HepG2 (cell line): ENCODE results near the gene RPTOR. TPM values are rescaled to one million over a fixed set of nuclear protein-coding genes. Genes with fewer than 3 reads are reported as not detected.

Experiments used
- ARID3A ChIP-seq: IDR thresholded peaks from 2 replicates; pipeline ENCODE4 v1.6.1; 2012; ENCODE audit warnings: low read depth, low read length, improper control_type of control experiment
- ATF2 ChIP-seq: sonication (generic); formaldehyde crosslinking; IDR thresholded peaks from 2 replicates; pipeline ENCODE4 v1.4.0; 2020; ENCODE audit warnings: missing genetic modification reagents
- CTCF ChIP-seq: sonication (generic); formaldehyde crosslinking; IDR thresholded peaks from 2 replicates; pipeline ENCODE4 v1.5.0; 2020; ENCODE audit warnings: mild to moderate bottlenecking, missing genetic modification reagents, moderate library complexity
- DNMT3B ChIP-seq: conservative IDR thresholded peaks from 2 replicates; pipeline ENCODE4 v1.6.1; 2016; ENCODE audit warnings: missing biosample characterization, control low read depth
- HOXD1 ChIP-seq: sonication (generic); formaldehyde crosslinking; IDR thresholded peaks from 2 replicates; pipeline ENCODE4 v1.5.0; 2020; ENCODE audit warnings: missing genetic modification reagents
- MXD1 ChIP-seq: sonication (generic); formaldehyde crosslinking; IDR thresholded peaks from 2 replicates; pipeline ENCODE4 v1.4.0; 2020; ENCODE audit warnings: mild to moderate bottlenecking, missing genetic modification reagents
- THAP9 ChIP-seq: sonication (generic); formaldehyde crosslinking; IDR thresholded peaks from 2 replicates; pipeline ENCODE4; 2020; ENCODE audit warnings: missing genetic modification reagents, mild to moderate bottlenecking, borderline replicate concordance
- ZBTB1 ChIP-seq: sonication (generic); formaldehyde crosslinking; IDR thresholded peaks from 2 replicates; pipeline ENCODE4 v1.4.0; 2020; ENCODE audit warnings: missing genetic modification reagents, borderline replicate concordance
- ZBTB33 ChIP-seq: sonication (generic); formaldehyde crosslinking; IDR thresholded peaks from 2 replicates; pipeline ENCODE4 v1.4.0; 2020; ENCODE audit warnings: missing genetic modification reagents
- ZKSCAN5 ChIP-seq: sonication (generic); formaldehyde crosslinking; IDR thresholded peaks from 2 replicates; pipeline ENCODE4 v1.5.1; 2020; ENCODE audit warnings: mild to moderate bottlenecking, missing genetic modification reagents
- ZNF10 ChIP-seq: sonication (generic); formaldehyde crosslinking; IDR thresholded peaks from 2 replicates; pipeline ENCODE4 v1.4.0; 2020; ENCODE audit warnings: mild to moderate bottlenecking, low read depth, missing genetic modification reagents, borderline replicate concordance
- ZNF33A ChIP-seq: sonication (generic); formaldehyde crosslinking; IDR thresholded peaks from 2 replicates; pipeline ENCODE4 v1.5.1; 2020; ENCODE audit warnings: missing genetic modification reagents, mild to moderate bottlenecking, moderate library complexity, borderline replicate concordance
- ZNF574 ChIP-seq: sonication (generic); formaldehyde crosslinking; IDR thresholded peaks from 2 replicates; pipeline ENCODE4 v1.4.0; 2020; ENCODE audit warnings: missing genetic modification reagents
- ZNF713 ChIP-seq: sonication (generic); formaldehyde crosslinking; IDR thresholded peaks from 2 replicates; pipeline ENCODE4 v1.4.0; 2020; ENCODE audit warnings: mild to moderate bottlenecking, missing genetic modification reagents
- polyA plus RNA-seq, 8 experiments: library from polyadenylated mRNA; depleted of rRNA in 3 of 8; stranded (reverse) in 7 of 8; unstranded in 1 of 8; fragments of >200 nt; fragmentation: Illumina TruSeq in 4 of 8; extraction: Trizol in 4 of 8; gene quantifications; 2 replicates each; pipeline versions ENCODE4 v1.2.1 to v1.2.3, GENCODE V29; 2011 to 2016; ENCODE audit warnings: low read depth in 4 of 8, missing spikeins in 1 of 8, mixed read lengths in 1 of 8; ENCODE audit not compliant: insufficient read depth in 1 of 8
- total RNA-seq, 5 experiments: library from RNA; depleted of rRNA; stranded (reverse); fragments of >200 nt; fragmentation: Illumina TruSeq; extraction: Trizol; gene quantifications; 2 replicates each; pipeline ENCODE4 v1.2.3, GENCODE V29; 2016; ENCODE audit warnings: low read depth in 1 of 5

RPTOR gene
- total and polyA plus RNA-seq, 2 of the 13 experiments (the other 11 are each of a cell fraction or from before 2014, with no cell fraction given) = 6.6 to 25.3 TPM

- 0 out of 2 replicates have a peak, but pooled peaks have one; percentile 1 for TF ChIP-seq THAP9
- no peak for TF ChIP-seq ZNF33A (CRISPR knock-in tag)
- TF ChIP-seq DNMT3B (CRISPR knock-in tag) = no peak
- 0 out of 2 replicates have a peak, but pooled peaks have one; percentile 5 for TF ChIP-seq MXD1 (CRISPR knock-in tag)
- TF ChIP-seq CTCF (CRISPR knock-in tag) = peak; percentile 8; the same call in 1 of the 2 replicates
- TF ChIP-seq ZBTB33 = no peak
- no peak for TF ChIP-seq ATF2
- TF ChIP-seq HOXD1 (CRISPR knock-in tag) = no peak
- TF ChIP-seq ZNF713 (CRISPR knock-in tag) = no peak
- no peak for TF ChIP-seq ZNF574
- no peak for TF ChIP-seq ARID3A
- no peak for TF ChIP-seq ZNF10
- no peak for TF ChIP-seq ZKSCAN5 (CRISPR knock-in tag)
- TF ChIP-seq ZBTB1 (CRISPR knock-in tag) = no peak
Measured at GRCh38 chr17:80986816-80987475, 442.3 kb downstream of the RPTOR start (continued).
